GM18508 (cell line): ENCODE measurements around the gene ITPKC.
"Not testable (repeated sequence)": the region's sequence is repeated elsewhere in the genome, so short reads cannot be mapped to it uniquely, and the experiment has no call there.

Source experiments
- ATAC-seq: cut with Tn5 transposase; IDR thresholded peaks from one replicate; pipeline ENCODE4 v1.9.1; 2021; ENCODE audit warnings: moderate number of reproducible peaks; ENCODE audit not compliant: insufficient read depth, unreplicated experiment

Gene ITPKC

DNA sequence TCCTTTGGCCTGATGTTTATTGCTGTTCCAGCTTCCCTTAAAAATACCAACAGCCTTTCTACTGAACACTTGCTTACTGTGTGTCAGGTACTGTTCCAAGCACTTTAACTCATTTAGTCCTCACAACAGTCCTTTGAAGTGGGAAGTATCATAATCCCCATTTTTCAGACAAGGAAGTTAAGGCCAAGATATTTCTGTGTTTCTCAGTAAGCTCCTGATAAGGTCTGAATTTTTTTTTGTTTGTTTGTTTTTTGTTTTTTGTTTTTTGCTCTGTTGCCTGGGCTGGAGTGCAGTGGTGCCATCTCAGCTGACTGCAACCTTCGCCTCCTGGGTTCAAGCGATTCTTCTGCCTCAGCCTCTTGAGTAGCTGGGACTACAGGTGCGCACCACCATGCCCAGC is 41.6 kb downstream of the ITPKC start:
- ATAC-seq, result no peak

DNA sequence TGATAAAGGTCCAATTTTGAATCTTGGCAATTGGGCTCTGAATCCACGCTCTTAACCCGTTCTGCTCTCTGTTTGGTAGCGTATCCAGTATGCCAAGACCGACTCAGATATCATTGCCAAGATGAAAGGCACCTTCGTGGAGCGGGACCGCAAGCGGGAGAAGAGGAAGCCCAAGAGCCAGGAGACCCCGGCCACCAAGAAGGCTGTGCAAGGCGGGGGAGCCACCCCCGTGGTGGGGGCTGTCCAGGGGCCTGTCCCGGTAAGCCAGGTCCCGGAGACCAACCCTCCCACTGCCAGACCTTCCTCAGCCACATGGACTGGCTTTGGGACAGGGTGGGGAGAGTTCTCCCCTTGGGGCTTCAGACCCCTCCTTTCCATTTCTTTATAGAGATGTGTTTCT is 42.4 kb downstream of the ITPKC start:
- ATAC-seq, result no peak

DNA sequence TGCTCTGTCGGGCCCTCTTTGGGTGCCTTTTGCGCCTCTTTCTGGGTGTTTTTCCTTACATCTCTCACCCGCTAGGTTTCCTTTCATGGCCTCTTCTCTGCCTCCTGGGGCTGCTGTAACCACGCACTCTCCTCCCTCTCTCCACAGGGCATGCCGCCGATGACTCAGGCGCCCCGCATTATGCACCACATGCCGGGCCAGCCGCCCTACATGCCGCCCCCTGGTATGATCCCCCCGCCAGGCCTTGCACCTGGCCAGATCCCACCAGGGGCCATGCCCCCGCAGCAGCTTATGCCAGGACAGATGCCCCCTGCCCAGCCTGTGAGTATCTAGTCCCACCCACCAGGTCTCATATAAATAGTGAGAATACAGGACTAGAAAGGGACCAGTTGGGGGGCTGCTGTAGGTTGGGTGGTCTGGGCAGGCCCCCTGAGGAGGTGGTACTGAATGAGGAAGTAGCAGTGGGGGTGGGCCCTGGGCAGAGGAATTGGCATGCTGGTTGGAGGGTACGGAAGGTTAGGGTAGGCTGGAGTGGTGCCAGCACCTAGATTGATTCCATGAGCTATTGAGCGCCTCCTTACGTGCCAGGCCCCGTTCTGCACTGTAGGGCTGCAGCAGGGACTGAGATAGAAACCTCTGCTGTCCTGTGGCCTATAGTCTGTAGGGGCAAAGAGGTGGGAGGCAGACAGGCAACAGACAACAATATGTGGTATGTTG is 46.0 kb downstream of the ITPKC start:
- ATAC-seq, result no peak

DNA sequence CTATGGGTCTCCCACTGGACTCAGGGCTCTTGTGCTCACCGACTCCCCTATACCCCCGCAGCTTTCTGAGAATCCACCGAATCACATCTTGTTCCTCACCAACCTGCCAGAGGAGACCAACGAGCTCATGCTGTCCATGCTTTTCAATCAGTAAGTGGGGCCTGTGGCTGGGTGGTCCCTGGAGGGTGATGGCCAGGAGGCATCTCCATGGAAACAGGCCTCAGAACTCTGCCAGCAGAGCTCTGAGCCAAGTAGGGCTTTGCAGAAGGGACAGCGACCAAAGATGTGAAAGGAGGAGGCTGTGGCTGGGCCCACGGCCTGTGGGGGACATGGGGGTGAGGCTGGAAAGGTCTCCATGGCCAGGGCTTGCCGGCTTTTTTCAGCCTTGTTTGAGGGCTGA is 46.6 kb downstream of the ITPKC start:
- no peak for ATAC-seq

DNA sequence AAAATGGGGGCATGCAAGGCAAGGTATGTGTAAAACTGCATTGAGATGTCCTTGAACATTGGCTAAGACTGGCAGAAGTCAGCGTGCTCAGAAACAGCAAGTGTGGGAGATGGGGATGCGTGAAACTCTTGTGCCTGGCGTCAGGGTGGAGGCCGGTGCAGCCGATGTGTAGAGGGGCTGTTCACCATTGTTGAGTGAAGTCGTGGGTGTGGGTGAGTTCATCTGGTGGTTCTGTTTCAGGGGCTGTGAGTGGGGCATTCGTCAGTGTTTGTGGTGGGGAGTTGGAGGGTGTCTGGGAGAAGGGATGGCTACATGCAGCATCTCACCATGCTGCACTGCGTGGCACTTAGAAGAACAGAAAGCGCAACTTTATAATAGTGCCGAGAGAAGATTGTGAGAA is 47.1 kb downstream of the ITPKC start:
- ATAC-seq, result no peak

DNA sequence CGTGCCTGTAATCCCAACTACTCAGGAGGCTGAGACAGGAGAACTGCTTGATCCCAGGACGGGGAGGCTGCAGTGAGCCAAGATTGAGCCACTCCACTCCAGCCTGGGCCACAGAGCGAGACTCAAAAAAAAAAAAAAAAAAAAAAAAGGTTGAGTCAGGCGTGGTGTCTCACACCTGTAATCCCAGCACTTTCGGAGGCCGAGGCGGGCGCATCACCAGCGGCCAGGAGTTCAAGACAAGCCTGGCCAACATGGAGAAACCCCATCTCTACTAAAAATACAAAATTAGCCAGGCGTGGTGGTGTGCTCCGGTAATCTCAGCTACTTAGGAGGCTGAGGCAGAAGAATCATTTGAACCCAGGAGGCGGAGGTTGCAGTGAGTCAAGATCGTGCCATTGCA is 49.5 kb downstream of the ITPKC start:
- ATAC-seq, result not testable (repeated sequence)

DNA sequence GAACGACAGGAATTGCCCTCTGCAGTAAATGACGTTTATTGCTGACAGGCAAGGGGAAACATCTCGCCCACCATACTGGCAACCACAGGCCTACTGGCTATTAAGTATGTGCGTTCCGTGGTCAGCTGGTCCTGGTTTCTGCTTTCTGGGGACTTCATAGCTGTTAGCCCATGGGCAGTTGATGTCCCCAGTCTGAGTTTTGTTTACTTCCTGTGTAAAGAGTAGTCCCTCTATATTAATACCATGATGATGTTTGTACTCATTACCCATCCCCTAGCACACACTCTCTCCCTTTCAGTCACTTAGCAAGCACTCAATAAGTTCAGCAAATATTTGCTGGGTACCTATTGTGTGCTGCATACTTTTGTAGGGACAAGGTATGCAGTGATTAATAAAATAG is 52.0 kb downstream of the ITPKC start:
- no peak for ATAC-seq

DNA sequence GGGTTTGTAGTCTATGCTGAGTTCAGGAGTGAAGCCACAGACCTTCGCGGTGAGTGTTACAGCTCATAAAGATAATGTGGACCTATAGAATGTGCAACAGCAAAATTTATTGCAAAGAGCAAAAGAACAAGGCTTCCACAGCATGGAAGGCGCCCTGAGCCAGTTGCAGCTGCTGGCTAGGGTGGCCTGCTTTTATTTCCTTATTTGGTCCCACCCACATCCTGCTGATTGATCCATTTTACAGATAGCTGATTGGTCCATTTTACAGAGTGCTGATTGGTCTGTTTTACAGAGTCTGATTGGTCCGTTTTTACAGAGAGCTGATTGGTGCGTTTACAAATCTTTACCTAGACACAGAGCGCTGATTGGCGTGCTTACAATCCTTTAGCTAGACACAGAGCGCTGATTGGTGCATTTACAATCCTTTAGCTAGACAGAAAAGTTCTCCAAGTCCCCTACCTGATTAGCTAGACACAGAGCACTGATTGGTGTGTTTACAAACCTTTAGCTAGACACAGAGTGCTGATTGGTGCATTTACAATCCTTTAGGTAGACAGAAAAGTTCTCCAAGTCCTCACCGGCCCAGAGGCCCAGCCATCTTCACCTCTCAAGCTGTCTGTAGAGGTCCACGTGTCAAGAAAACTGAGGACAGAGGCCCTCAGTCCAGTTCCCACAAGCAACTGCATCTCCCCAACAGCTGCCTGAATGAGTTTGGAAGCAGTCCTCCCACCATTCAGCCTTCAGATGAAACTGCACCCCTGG is 54.4 kb downstream of the ITPKC start:
- ATAC-seq, result not testable (repeated sequence)

DNA sequence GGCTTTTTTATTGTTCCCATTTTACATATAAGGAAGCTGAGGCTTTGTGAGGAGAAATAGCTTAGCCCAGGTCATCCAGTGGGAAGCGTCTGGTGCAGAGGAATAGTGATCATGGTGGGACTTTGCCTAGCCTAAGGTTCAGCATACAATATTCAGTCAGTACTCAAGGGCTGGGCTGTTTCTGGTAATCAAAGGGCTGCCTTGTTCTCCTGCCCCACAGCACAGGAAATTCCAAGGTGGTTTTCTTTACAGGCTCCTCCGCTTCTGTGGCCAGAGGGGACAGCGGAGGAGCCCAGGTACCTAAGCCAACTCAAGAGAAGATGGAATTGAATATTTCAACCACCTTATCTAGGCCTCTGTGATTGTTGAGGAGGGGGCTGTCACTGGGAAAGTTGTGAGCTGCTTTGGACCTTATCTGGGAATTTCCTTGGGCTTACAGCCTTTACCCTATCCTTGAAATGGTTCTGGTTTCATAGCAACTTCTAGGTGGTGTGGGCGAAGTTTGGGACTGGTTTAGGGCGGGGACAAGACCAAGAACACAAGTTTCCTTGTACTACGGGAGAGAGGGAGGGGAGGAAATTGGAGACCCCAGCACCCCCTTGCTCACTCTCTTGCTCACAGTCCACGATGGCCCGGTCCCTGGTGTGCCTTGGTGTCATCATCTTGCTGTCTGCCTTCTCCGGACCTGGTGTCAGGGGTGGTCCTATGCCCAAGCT is 58.2 kb downstream of the ITPKC start, which contains the start of gene MIA:
Gene MIA (plus strand): TSS at position 606 of the 716 bp plus-strand sequence. CDS start 22 bp downstream, at position 628.
- no peak for ATAC-seq

DNA sequence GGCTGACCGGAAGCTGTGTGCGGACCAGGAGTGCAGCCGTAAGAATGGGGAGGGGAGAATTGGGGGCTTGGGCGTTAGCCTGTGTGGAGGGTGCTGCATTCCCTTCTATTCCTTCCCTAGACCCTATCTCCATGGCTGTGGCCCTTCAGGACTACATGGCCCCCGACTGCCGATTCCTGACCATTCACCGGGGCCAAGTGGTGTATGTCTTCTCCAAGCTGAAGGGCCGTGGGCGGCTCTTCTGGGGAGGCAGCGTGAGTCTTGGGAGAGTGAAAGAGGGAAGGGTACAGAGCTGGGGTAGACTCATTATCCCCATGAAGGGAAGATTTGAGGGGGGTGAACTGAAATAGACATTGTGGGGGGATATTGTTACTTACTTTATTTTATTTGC is 58.7 kb downstream of the ITPKC start:
- ATAC-seq, result no peak

DNA sequence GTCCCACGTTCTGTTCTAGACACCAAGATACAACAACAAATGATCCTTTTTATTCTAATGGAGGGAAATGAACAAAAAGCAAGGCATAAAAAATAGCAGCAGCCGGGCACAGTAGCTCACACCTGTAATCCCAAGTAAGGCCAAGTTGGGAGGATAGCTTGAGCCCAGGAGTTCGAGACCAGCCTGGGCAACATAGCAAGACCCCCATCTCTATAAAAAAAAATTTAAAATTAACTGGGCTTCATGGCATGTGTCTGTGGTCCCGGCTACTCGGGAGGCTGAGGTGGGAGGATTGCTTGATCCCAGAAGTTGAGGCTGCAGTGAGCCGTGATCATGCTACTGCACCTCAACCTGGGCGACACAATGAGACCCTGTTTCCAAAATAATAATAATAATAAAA is 59.5 kb downstream of the ITPKC start:
- no peak for ATAC-seq

DNA sequence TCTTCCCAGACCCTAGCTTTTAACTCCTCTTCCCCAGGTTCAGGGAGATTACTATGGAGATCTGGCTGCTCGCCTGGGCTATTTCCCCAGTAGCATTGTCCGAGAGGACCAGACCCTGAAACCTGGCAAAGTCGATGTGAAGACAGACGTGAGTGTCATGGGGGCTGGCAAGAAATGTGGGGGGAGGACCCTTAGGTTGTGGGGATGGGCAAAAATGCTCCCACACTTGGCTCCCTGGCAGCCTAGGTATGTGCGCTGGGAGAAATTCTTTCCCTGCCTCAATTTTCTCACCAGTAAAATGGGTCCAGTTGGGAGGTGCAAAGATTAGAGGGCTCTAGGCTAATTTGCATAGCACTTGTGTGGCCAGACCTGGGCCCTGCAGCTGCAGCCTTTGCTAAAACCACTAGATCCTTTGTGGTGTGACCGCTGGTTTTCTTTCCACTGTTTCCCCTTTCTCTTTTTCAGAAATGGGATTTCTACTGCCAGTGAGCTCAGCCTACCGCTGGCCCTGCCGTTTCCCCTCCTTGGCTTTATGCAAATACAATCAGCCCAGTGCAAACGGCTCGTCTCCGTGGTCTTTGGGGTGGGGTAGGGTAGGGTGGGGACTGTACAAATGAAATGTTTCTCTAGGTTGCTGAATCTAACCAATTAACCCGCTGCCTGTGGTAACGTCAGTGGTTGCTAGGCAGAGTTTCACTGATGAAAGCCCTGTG is 60.2 kb downstream of the ITPKC start:
- peak; percentile 40 for ATAC-seq

DNA sequence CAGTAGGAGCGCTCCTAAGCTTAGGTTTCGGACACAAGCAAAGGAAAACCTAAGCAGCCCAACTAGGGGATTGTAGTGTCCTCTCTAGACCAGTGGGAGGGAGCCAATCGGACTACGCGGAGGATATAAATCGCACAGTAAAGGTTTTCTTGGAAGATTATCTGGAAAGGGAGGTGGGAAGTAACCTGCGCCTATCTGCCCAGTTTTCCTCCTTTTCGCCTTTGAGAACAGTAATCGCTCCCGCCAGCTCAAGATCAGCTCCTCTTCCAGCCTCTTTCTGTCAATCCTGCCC is 60.7 kb downstream of the ITPKC start:
- ATAC-seq, result no peak

DNA sequence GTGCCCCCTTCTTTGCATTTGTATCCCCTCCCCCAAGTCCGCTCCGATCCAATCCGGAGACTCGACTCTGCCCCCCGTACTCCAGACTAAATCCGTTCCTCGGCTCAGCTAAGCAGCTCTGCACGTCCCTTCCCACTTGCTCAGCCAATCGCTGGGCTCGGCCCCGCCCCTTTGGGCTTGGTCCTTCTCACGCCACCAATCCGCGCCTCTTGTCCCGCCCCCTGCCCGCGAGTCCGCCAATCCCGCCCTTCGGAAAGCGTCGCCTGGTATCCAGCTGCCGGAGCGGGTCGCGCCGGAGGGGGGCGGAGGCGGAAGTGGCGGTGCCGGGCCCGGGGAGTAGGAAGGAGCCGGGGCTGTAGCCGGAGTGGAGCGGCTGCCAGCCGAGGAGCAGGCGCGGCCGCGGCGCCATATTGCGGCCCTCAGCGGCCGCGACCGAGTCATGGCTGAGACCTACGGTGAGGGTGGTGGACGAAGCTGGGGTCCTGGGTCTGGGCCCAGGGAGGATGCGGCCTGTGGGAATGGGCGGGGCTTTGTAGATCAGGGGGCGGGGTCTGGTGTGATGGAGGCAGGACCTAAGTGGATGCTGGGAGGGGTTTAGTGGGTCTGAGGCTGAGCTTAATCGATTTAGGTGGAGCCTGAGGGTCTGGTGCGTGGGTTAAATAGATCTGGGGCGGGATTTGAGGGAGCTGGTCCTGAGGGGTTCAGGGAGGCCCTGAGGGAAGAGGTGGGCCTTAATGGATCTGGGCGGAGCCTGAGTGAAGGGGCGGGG is 61.2 kb downstream of the ITPKC start, which contains the start of gene RAB4B:
Gene RAB4B (plus strand): TSS at position 311 of the 769 bp plus-strand sequence. CDS start 129 bp downstream, at position 440.
- peak; percentile 34 for ATAC-seq

DNA sequence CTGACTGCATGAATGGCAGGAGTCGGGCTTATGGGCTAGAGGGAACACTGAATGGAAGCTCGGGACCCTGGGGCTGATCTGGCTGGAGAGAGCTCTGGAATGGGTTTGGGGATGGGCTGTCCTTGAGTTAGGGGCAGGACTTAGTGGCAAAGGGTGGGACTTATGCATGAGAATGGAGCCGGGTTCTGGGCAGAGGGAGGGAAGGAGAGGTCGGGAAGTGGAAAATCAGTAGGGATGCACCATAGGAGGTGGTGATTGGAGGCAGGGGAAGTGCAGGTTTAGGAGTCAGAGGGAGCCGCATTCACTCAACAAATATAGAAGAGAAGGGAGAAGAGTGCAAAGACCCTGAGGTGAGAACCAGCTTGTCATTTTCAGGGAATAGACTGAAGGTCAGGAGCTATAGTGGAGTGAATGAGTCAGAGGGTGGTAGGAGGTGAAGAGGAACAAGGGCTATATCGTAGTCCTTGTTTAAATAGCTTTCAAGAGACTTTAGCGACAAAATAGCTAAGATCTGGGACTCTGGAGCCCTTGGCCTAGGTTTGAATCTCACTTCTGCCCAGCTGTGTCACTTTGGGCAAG is 61.9 kb downstream of the ITPKC start:
- ATAC-seq, result no peak

DNA sequence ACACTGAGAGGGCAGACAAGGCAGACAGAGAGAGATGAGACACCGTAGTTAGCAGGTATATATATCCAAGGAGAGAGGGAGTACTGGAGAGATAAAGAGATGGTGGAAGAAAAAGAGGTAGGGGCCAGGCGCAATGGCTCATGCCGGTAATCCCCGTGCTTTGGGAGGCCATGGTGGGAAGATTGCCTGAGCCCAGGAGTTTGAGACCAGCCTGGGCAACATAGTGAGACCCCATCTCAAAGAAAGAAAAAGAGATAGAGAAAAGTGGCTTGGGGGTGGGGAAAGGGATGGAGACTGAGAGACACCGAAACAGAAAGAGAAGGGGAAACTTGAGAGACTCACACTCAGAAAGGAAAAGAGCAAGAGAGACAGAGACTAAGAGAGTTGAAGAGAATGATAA is 63.7 kb downstream of the ITPKC start:
- no peak for ATAC-seq

DNA sequence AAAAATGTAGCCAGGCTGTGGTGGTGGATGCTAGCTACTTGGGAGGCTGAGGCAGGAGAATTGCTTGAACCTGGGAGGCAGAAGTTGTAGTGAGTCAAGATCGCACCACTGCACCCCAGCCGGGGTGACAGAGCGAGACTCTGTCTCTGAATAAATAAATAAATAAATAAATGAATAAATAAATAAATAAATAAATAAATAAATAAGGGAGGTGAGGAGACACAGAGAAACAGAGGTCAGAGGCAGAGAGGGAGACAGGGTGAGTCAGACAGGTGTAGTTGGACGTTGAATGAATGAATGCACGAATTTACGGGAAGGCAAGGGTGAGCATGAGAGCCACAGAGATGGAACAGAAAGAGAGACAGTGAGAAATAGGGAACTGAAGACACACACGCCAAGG is 64.2 kb downstream of the ITPKC start:
- ATAC-seq, result no peak

DNA sequence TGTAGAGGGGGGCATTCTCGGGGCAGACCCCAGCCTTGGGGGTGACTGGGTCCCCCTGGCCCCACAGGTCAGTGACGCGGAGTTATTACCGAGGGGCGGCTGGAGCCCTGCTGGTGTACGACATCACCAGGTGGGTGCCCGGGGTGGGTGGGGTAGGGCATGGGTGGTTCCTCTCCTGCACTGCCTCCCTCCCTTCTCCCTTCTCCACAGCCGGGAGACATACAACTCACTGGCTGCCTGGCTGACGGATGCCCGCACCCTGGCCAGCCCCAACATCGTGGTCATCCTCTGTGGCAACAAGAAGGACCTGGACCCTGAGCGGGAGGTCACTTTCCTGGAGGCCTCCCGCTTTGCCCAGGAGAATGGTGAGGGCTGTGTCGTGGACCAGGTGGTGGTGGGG is 66.8 kb downstream of the ITPKC start:
- ATAC-seq, result no peak

DNA sequence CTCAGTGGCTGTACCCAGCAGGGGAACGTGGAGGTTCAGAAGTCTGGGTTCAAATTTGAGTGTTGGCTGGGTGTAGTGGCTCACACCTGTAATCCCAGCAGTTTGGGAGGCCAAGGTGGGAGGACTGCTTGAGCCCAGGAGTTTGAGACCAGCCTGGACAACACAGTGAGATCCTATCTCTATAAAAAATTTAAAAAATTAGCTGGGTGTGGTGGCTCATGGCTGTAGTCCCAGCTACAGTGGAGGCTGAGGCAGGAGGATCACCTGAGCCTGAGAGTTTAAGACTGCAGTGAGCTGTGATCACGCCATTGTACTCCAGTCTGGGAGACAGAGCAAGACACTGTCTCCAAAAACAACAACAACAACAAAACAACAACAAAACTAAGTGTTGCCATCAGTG is 67.2 kb downstream of the ITPKC start:
- ATAC-seq, result not testable (repeated sequence)

DNA sequence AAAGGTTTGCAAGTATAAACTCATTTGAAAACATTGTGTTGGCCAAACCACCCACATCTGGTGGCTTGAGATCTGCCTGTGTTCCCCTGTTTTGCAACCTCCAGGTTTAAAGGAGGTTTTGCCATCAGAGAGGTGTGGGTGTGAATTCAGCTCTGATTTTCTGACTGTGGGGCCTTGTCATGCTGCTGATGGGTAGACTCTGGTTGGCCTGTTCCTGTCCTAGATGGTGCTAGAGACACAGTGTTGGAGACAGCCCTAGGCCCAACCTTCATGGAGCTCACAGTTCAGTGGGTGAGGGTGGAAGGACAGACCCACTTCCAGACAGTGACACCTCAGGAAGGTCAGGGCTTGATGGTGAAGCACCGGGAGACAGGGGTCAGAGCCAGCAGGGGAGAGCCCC is 68.6 kb downstream of the ITPKC start:
- ATAC-seq, result no peak
